Thoracic aorta (tissue), 2 donors: ENCODE results near the gene FCHO1. TPM values are rescaled to one million over a fixed set of nuclear protein-coding genes. Genes with fewer than 3 reads are reported as not detected.
"Not testable (repeated sequence)": the region's sequence is repeated elsewhere in the genome, so short reads cannot be mapped to it uniquely, and the experiment has no call there.

ENCODE experiments used
- ATAC-seq: fragments of 150-250 bp; one replicate; pipeline ENCODE4 v1.8.0; 2017; ENCODE audit warnings: low read depth; ENCODE audit not compliant: insufficient number of reproducible peaks, low FRiP score
- DNase-seq: peaks from one replicate; pipeline ENCODE4 v3.0.0-alpha.2; 2020; ENCODE audit warnings: low spot score
- H3K27ac ChIP-seq, 2 donors: fragments of 200-600 bp; sonication (generic); 1 replicate in 1 of 2; 2 replicates in 1 of 2; pipeline ENCODE4 v1.5.1; 2016; ENCODE audit warnings: mild to moderate bottlenecking in 2 of 2, moderate library complexity in 2 of 2
- H3K27me3 ChIP-seq: fragments of 200-600 bp; sonication (generic); replicated peaks from 2 replicates; pipeline ENCODE4 v1.6.0; 2016; ENCODE audit warnings: mild to moderate bottlenecking; ENCODE audit not compliant: insufficient read depth
- H3K36me3 ChIP-seq: fragments of 200-600 bp; sonication (generic); one replicate; pipeline ENCODE4 v1.5.1; 2016
- H3K4me1 ChIP-seq, 2 donors: fragments of 200-600 bp; sonication (generic); 1 replicate in 1 of 2; 2 replicates in 1 of 2; pipeline versions ENCODE4 v1.5.1 to v1.6.0; 2016; ENCODE audit warnings: low read depth in 2 of 2, mild to moderate bottlenecking in 1 of 2; ENCODE audit not compliant: control insufficient read depth in 1 of 2
- H3K4me3 ChIP-seq: fragments of 200-600 bp; sonication (generic); 2 replicates; pipeline ENCODE4 v1.5.1; 2016; ENCODE audit warnings: mild to moderate bottlenecking
- H3K9me3 ChIP-seq: fragments of 200-600 bp; sonication (generic); 2 replicates; pipeline ENCODE4 v1.5.1; 2016
- total RNA-seq, 2 donors: library from RNA; depleted of rRNA; stranded (reverse); fragments of >200 nt; gene quantifications; one replicate each; pipeline versions ENCODE4 v1.1.0 to v1.2.3, GENCODE V29; 2016
- TF ChIP-seq, protein P1 (sequence below): fragments of 200-600 bp; sonication (generic); IDR thresholded peaks from one replicate; pipeline ENCODE4 v1.5.1; 2019; ENCODE audit warnings: antibody characterized with exemption

FCHO1 gene
- total RNA-seq, 2 donors from 2014 or later: 8.5 to 8.9 TPM

DNA sequence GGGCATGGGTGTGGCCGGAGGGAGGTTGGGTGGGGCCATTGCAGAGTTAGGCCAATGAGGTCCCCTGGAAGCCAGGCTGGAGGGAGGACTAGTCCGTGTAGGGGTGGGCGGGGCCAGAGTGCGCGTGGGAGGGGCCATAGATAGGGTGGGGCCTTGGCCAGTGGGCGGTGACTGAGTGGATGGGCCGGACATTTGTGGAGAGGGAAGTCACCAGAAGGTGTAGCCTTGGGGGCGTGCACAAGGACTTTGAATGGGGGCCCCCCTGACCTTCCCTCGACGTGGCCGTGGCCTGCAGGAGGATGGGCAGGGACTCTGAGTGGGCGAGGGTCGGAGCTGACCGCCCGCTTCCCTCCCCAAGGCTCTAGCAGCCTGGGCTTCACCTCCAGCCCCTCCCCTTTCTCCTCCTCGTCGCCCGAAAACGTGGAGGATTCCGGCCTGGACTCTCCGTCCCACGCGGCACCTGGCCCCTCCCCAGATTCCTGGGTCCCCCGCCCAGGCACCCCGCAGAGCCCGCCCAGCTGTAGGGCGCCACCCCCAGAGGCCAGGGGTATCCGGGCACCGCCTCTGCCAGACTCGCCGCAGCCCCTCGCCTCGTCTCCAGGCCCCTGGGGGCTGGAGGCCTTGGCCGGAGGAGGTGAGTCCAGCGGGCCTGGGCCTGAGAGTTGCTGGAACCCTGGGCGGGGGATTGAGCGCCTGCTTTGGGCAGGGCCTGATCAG lies 27.1 kb downstream of the FCHO1 start:
- no peaks in the 10 kb centered on the region for H3K9me3 ChIP-seq
- peaks cover 0 to 6% of the 10 kb centered on the region in 2 donors for H3K4me1 ChIP-seq
- TF ChIP-seq, protein P1, sequence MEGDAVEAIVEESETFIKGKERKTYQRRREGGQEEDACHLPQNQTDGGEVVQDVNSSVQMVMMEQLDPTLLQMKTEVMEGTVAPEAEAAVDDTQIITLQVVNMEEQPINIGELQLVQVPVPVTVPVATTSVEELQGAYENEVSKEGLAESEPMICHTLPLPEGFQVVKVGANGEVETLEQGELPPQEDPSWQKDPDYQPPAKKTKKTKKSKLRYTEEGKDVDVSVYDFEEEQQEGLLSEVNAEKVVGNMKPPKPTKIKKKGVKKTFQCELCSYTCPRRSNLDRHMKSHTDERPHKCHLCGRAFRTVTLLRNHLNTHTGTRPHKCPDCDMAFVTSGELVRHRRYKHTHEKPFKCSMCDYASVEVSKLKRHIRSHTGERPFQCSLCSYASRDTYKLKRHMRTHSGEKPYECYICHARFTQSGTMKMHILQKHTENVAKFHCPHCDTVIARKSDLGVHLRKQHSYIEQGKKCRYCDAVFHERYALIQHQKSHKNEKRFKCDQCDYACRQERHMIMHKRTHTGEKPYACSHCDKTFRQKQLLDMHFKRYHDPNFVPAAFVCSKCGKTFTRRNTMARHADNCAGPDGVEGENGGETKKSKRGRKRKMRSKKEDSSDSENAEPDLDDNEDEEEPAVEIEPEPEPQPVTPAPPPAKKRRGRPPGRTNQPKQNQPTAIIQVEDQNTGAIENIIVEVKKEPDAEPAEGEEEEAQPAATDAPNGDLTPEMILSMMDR: no peak
- peaks cover 12% of the 10 kb centered on the region for H3K27me3 ChIP-seq
- H3K4me3 ChIP-seq: peak overlapping the region; percentile 49
- no peak for DNase-seq
- no peak overlapping the region for H3K27ac ChIP-seq
- no peak for ATAC-seq
- H3K36me3 ChIP-seq: no peaks in the 10 kb centered on the region

DNA sequence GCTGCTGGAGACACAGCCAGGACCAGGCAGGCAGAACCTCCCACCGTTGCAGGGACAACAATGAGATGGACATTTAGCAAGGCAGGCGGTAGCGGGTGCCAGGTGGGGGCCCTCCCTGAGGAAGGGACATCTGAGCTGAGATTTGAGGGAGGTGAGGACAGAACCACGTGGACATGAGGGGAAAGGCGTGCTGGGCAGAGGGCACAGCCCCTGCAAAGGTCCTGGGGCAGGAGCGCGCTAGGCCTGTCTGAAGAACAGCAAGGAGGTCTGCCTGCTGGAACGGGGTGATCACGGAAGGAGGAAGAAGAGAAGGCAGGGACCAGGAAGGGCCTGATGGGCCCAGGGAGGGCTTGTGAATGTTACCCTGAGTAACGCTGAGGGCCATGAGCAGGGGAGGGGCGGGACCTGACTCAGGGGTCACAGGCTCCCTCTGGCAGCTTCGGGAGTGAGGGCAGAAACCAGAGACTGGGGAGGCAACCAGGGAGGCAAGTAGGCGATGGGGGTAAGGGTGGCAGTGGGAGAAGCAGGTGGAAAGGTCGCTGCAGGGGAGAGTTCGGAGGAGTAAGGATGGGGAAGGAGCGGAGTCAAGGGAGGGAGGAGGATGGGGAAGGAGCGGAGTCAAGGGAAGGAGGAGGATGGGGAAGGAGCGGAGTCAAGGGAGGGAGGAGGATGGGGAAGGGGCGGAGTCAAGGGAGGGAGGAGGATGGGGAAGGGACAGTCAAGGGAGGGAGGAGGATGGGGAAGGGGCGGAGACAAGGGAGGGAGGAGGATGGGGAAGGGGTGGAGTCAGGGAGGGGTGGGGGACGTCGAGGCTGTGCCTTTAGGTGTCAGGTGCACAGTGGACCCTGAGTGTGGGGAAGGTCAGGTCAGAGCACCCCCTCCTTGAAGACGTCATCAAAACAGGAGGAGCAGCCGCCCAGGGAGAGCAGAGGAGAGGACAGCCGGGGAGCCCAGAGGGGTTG lies 28.0 kb downstream of the FCHO1 start:
- no peak for DNase-seq
- Histone ChIP-seq H3K27ac (no peak overlapping the region), H3K4me3 (peak overlapping the region; percentile 49), H3K9me3 (no peaks in the 10 kb centered on the region), H3K4me1 (peaks cover 0 to 6% of the 10 kb centered on the region in 2 donors), H3K27me3 (peaks cover 12% of the 10 kb centered on the region), H3K36me3 (no peaks in the 10 kb centered on the region)
- TF ChIP-seq, protein P1: no peak
- ATAC-seq: no peak

DNA sequence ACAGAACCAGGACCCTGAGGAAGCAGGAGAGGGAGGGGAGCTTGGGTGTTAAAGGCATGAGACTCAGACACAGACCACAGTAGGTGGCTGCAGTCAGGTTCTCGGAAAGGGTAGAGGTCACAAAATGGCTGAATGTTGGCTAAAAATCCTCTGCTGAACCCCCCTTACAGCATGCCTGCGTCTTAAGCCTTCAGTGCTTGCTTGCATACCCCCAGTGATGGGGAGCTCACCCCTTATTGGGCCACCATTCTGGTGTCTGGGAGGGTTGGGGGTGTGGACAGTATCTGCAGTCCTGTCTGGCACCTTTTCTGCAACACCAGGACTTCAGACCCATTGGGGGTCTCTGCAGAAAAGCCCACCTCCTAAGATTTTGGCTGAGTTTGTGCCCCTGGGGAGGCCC lies 29.5 kb downstream of the FCHO1 start:
- Histone ChIP-seq H3K4me3 (no peak overlapping the region), H3K27ac (no peak overlapping the region), H3K36me3 (no peaks in the 10 kb centered on the region), H3K27me3 (peaks cover 12% of the 10 kb centered on the region), H3K4me1 (peaks cover 0 to 6% of the 10 kb centered on the region in 2 donors), H3K9me3 (no peaks in the 10 kb centered on the region)
- ATAC-seq (no peak), DNase-seq (no peak)
- TF ChIP-seq, protein P1: no peak

DNA sequence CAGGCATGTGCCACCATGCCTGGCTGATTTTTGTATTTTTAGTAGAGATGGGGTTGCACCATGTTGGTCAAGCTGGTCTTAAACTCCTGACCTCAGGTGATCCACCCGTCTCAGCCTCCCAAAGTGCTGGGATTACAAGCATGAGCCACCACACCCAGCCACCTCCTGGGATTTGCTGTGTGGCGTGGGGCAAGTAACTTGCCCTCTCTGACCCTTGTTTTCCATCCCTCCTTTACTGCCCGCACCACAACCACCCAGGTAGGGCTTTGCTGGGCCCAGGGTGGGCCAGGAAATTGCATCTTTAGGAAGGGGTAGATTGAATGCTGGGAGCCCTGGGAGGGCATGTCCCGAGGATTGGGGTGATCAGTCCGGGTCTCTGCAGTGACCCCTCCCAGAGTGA lies 32.4 kb downstream of the FCHO1 start:
- H3K36me3 ChIP-seq, ATAC-seq, H3K27me3 ChIP-seq, H3K4me1 ChIP-seq, H3K4me3 ChIP-seq, H3K9me3 ChIP-seq, DNase-seq, H3K27ac ChIP-seq: not testable (repeated sequence)

DNA sequence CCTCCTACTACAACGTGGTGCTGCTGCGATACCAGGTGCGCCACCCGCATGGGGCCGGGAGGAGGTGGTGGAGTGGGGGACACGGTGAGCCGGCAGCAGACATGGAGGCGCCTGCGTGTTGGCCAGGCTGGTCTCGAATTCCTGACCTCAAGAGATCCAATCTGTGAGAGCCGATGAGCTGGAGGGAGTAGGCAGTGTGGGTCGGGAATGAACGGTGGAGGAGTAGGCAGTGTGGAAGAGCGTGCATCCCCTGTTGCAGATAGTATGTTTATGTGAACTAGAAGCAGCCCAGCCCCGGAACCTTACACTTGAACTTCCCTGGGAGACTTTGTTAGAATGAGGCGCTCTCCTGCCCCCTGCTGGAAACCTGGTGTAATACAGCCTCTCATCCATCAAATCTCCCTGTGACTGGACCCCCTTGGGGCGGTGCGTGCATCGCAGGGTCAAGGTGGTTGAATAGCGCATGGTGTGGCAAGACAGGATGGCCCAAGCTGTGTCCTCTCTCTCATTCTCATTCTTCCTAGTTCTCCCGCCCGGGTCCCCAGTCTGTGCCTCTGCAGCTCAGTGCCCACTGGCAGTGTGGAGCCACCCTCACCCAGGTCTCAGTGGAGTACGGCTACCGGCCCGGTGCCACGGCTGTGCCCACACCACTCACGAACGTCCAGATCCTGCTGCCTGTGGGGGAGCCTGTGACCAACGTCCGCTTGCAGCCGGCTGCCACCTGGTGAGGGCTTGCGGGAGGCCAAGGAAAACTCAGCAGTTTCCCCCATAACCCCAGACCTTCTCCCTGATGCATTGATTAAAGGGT lies 33.1 kb downstream of the FCHO1 start:
- TF ChIP-seq, protein P1: peak; percentile 75
- H3K36me3 ChIP-seq: no peaks in the 10 kb centered on the region
- H3K4me3 ChIP-seq: no peak overlapping the region
- H3K27ac ChIP-seq: no peak overlapping the region
- no peaks in the 10 kb centered on the region for H3K4me1 ChIP-seq
- no peaks in the 10 kb centered on the region for H3K9me3 ChIP-seq
- H3K27me3 ChIP-seq: no peaks in the 10 kb centered on the region
- no peak for ATAC-seq
- DNase-seq: no peak
